ENCODE results near the gene CD40LG. TPM values are rescaled to one million over a fixed set of nuclear protein-coding genes. Genes with fewer than 3 reads are reported as not detected.

The CD40LG gene
- total and polyA plus RNA-seq, 2 donors (not counting 3 experiments of a cell fraction or from before 2014, with no cell fraction given) = not detected

DNA sequence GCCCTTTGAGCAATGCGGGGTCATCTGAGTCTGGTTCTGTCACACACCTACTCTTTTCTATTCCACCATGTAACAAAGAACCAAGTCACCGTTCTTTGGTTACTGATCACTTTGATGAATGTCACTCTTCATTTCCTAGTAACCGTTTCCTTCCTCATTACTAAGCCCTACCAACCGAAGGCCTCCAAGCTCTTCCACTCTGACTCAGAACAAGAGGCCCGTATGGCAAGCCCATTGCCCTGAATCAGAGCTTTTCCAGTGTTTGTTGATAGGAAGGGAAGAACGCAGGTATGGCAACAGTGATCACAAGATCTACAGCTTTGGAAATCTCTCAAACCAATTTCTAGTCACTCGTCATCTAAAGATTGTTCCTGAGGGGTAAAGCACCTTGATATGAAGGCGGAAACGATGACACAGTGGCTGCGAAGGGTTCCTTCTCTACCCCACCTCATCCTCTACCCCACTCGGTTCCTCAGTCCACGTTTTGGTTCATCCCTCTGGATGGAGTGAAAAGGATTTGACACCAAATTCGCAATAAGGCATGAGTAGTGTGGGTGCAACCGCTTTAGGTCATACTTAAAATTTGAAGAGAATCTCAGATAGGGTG lies 28.0 kb upstream of the CD40LG start:
- no peaks in the 10 kb centered on the region for H4K20me1 ChIP-seq (replicated peaks; ENCODE audit: control insufficient read depth, extremely low read depth, insufficient read depth, low read length)
- no peak for DNase-seq (ENCODE audit: low read depth, low spot score)
- ChIA-PET CTCF (no interaction called here), POLR2A (no interaction called here)
- TF ChIP-seq CTCF (IDR thresholded peaks at IDR 0.05; ENCODE audit: extremely low read depth in 1 of 2, insufficient read depth in 1 of 2, low read depth in 1 of 2, low read length in 2 of 2) = no peak
- TF ChIP-seq POLR2A (IDR thresholded peaks at IDR 0.05; ENCODE audit: low read depth, low read length) = no peak
- no peaks in the 10 kb centered on the region for H3K4me1 ChIP-seq (ENCODE audit: control insufficient read depth, extremely low read depth, insufficient read depth, low read length)
- no peaks in the 10 kb centered on the region for H3K9me3 ChIP-seq (replicated peaks; ENCODE audit: control insufficient read depth, insufficient read depth, low read length)
- no peak overlapping the region for H3K4me3 ChIP-seq (replicated peaks in 1 of 3; ENCODE audit: insufficient read depth in 1 of 3, low read depth in 1 of 3, low read length in 3 of 3)
- no peak overlapping the region for H3K27ac ChIP-seq (ENCODE audit: insufficient read depth, low read depth, low read length)
- no peak overlapping the region for H2AFZ ChIP-seq (ENCODE audit: low read depth, low read length)
- H3K9ac ChIP-seq (replicated peaks; ENCODE audit: extremely low read depth, insufficient read depth, low read length) = no peak overlapping the region
- FAIRE-seq = no peak
- no TSS peak for BruUV-seq (replicated peaks)
- no peaks in the 10 kb centered on the region for H3K9me1 ChIP-seq (replicated peaks; ENCODE audit: control insufficient read depth, extremely low read depth, insufficient read depth, low read length)
- intact Hi-C loops (cut with micrococcal nuclease) = no loop called here
- H3K79me2 ChIP-seq (ENCODE audit: control insufficient read depth, insufficient read depth, low read length) = no peaks in the 10 kb centered on the region
- dilution Hi-C loops (cut with MboI; ENCODE audit: extremely low pct_ligation_motif_present, low sequenced_read_pairs) = no loop called here
- no peak overlapping the region for H3K4me2 ChIP-seq (ENCODE audit: insufficient read depth, low read length)
- no peaks in the 10 kb centered on the region for H3K27me3 ChIP-seq (ENCODE audit: control insufficient read depth in 2 of 2, insufficient read depth in 2 of 2, low read length in 2 of 2)
- H3K36me3 ChIP-seq (ENCODE audit: control insufficient read depth in 2 of 2, extremely low read depth in 1 of 2, insufficient read depth in 2 of 2, low read length in 2 of 2) = no peaks in the 10 kb centered on the region

DNA sequence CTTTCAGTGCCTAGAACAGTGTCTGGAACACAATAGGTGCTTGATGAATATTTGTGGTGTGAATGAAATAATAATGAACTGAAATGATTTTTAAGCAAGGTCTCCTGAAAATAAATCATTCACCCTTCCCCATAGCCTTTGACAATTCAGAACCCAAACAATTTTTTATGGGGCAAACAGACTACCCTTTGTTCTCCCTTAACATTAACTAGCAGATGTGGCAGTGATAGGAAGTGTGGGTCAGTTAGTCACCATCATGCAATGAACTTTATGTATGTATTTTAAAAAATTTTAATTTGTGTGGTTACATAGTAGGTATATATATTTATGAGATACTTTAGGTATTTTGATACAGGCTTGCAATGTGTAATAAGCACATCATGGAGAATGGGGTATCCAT lies 27.2 kb upstream of the CD40LG start:
- FAIRE-seq = no peak
- DNase-seq (ENCODE audit: low read depth, low spot score) = no peak
- no peak for TF ChIP-seq POLR2AphosphoS5 (IDR thresholded peaks at IDR 0.05; ENCODE audit: insufficient read depth, low read depth, low read length)
- no peak for TF ChIP-seq MAX (IDR thresholded peaks at IDR 0.05; ENCODE audit: insufficient read depth, insufficient read length)
- no peak for TF ChIP-seq CTCF (IDR thresholded peaks at IDR 0.05; ENCODE audit: extremely low read depth in 1 of 2, insufficient read depth in 1 of 2, low read depth in 1 of 2, low read length in 2 of 2)
- no peak for TF ChIP-seq FOS (IDR thresholded peaks at IDR 0.05; ENCODE audit: borderline replicate concordance, insufficient read depth, low read length)
- TF ChIP-seq JUN (IDR thresholded peaks at IDR 0.05; ENCODE audit: borderline replicate concordance, insufficient read depth, insufficient read length, low read depth) = no peak
- no peak for TF ChIP-seq MYC (IDR thresholded peaks at IDR 0.05; ENCODE audit: low read depth, low read length)
- TF ChIP-seq EZH2 (IDR thresholded peaks at IDR 0.05; ENCODE audit: borderline replicate concordance, low read depth, low read length, severe bottlenecking) = no peak
- TF ChIP-seq GATA2 (IDR thresholded peaks at IDR 0.05; ENCODE audit: insufficient read depth, insufficient read length, low read depth, low read length) = no peak
- TF ChIP-seq POLR2A (IDR thresholded peaks at IDR 0.05; ENCODE audit: low read depth, low read length) = no peak

More for the DNA sequence above, 27.2 kb upstream of the CD40LG start:
- H3K27ac ChIP-seq (ENCODE audit: insufficient read depth, low read depth, low read length) = no peak overlapping the region
- dilution Hi-C loops (cut with MboI; ENCODE audit: extremely low pct_ligation_motif_present, low sequenced_read_pairs) (no loop called here), intact Hi-C loops (cut with micrococcal nuclease) (no loop called here)
- no peaks in the 10 kb centered on the region for H3K9me1 ChIP-seq (replicated peaks; ENCODE audit: control insufficient read depth, extremely low read depth, insufficient read depth, low read length)
- ChIA-PET CTCF (no interaction called here), POLR2A (no interaction called here)
- no peak overlapping the region for H3K4me3 ChIP-seq (replicated peaks in 1 of 3; ENCODE audit: insufficient read depth in 1 of 3, low read depth in 1 of 3, low read length in 3 of 3)
- no peak overlapping the region for H2AFZ ChIP-seq (ENCODE audit: low read depth, low read length)
- H3K4me1 ChIP-seq (ENCODE audit: control insufficient read depth, extremely low read depth, insufficient read depth, low read length) = no peaks in the 10 kb centered on the region
- no peaks in the 10 kb centered on the region for H3K27me3 ChIP-seq (ENCODE audit: control insufficient read depth in 2 of 2, insufficient read depth in 2 of 2, low read length in 2 of 2)
- no peak overlapping the region for H3K9ac ChIP-seq (replicated peaks; ENCODE audit: extremely low read depth, insufficient read depth, low read length)
- no peaks in the 10 kb centered on the region for H3K79me2 ChIP-seq (ENCODE audit: control insufficient read depth, insufficient read depth, low read length)
- no TSS peak for BruUV-seq (replicated peaks)
- no peaks in the 10 kb centered on the region for H3K9me3 ChIP-seq (replicated peaks; ENCODE audit: control insufficient read depth, insufficient read depth, low read length)
- no peaks in the 10 kb centered on the region for H4K20me1 ChIP-seq (replicated peaks; ENCODE audit: control insufficient read depth, extremely low read depth, insufficient read depth, low read length)
- H3K36me3 ChIP-seq (ENCODE audit: control insufficient read depth in 2 of 2, extremely low read depth in 1 of 2, insufficient read depth in 2 of 2, low read length in 2 of 2) = no peaks in the 10 kb centered on the region
- H3K4me2 ChIP-seq (ENCODE audit: insufficient read depth, low read length) = no peak overlapping the region

Measured in endothelial cell of umbilical vein (primary cell).